ENCODE results near the gene MMAB.

DNA sequence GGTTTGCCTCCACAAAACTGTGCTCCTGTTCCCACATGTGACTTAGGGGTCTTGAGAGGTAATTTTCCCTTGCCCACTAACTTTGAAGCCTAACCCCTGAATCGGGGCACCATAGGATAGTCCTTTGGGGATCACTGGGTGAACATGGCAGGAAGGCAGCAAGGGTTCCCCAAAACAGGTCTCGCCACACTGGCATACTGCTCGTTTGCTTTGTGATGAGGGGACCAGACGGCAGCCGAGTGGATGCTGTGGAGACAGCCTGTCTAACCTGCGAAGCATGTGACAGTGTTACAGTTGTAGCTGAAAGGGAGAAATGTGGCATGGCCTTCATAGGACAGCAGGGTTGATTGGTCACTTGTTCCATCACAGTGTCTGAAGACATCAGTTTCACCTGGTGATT lies 53.5 kb downstream of the MMAB start:
- no peak for TF ChIP-seq CTCF (conservative IDR thresholded peaks at IDR 0.05; ENCODE audit: low read depth, low read length)
- no peak for TF ChIP-seq EZH2phosphoT487 (IDR thresholded peaks at IDR 0.05; ENCODE audit: borderline replicate concordance, low read length)
- TF ChIP-seq EZH2 (IDR thresholded peaks at IDR 0.05; ENCODE audit: low read length, unreplicated experiment) = no peak
